Limb (tissue), 2 donors: ENCODE results near the gene MTG2.

Source experiments
- DNase-seq, 2 donors: peaks; one replicate each; pipeline ENCODE4 v3.0.0-alpha.2; 2016; ENCODE audit errors: extremely low spot score in 2 of 2

MTG2 gene

DNA sequence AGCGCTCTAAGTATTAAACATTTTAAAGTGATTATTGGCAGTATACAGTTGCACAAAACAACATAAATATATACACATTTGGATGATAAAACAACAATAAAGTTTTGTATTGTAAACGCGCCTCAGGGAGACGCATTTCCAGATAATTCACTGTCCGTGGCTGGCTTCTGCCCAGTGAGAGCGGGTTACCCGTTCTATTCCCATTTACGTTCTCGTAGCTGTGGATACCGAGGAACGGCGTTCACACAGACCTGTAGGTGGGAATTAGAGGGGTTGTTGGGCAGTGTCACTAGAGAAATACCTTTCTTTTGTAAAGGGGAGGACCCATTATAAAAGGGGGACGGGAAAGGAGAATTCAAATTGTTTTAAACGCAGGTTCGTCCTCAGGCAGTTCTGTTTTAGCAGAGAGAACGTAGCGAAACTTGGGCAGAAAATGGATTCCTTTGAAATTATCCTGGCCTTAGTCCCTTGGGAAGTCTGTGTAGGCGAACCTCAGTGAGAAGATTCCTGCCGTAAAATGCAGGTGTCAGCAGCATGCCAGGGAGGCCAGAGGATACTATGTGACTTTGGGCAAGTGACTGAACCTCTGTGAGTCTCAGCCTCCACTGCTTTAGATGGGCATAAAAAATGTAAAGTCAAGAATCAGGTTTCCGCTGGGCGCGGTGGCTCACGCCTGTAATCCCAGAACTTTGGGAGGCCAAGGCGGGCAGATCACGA is 756 bp downstream of the MTG2 start:
- no peak for DNase-seq

DNA sequence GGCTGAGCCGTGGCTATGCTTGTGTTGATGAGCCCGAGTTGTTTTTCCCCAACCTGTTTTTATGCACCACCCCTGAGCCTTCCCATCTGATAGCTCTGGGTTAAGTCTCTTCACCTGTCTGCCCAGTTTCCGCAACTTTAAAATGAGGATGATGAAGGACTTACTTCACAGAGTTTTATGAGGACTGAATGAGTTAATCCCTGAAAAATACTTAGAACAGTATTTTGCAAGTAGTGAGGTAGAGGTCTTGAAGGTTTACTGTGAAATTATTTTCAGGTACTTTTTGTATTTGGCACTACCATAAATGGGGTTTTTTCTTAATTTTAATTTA is 3.2 kb downstream of the MTG2 start:
- no peak for DNase-seq

DNA sequence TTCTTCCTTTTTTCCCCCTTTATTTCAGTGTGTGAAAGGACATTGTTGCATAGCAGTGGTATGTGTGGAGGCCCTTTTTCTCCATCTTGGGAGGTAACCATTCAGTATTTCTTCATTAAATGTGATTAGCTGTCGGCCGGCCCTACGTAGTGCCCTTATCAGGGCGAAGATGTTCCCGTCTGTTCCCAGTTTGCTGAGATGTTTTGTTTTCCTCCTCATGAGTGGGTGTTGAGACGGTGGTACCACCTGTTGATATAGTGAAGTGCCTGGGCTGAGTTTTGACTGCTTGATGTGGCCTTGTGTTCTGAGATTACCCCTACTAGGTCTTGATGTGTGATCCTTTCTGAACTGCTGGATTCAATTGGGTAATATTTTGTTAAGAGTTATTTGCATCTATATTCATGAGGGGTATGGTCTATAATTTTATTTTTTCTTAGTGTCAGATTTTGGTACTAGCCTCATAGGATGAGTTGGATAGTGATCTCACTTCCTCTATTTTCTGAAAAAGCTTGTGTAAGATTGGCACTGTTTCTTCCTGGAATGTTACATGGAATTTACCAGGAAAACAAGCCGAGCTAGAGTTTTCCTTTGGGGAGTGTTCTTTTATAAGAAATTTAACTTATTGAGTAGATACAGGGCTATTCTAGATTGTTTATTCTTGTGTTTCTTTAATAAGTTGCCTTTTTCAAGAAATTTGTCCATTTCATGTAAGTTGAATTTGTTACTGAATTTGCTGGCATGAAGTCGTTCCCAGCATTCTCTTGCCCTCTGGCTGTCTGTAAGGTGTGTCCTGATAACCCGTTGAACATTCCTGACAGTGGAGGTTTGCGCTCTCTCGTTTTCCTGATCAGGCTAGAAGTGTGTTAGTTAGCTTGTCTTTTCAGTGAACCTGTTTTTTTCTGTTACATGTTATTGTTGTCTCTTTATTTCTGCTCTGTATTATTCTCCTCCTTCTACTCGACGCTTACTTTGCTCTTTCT is 4.3 kb downstream of the MTG2 start:
- DNase-seq: no peak

DNA sequence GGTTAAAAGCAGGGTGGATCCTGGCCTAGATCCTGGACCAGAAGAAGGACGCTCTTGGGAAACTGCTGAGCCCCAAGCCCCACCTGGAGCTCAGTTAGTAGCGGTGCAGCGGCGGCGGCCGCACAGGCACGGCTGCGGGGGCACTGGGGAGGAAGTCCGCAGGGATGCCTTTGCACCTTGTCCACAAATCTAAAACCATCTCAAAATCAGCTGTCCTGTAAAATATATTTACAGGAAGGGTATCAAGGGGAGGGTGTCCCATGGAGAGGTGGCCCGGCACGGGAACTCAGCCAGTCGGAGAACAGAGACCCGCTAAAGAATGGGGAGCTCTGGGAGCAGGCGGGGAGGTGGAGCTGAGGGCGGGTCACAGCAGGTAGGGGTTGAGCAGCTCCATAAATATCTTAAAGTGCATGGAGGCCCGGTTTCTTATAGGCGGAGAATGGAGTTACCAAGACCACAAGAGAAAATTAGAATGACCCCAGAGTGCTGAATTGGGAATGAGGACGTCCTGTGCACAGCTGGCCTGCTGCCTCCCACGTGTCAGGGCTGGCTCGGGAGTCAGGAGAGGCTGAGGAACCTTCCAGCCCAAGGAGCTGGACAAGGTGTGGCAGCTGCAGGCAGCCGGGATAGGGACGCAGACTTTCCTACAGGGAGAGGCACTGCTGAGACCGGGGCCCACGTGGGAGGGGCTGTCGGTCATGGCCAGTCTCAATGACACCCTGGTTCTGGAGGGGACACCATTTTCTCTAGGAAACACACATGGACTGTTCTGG is 8.0 kb downstream of the MTG2 start:
- no peak for DNase-seq

DNA sequence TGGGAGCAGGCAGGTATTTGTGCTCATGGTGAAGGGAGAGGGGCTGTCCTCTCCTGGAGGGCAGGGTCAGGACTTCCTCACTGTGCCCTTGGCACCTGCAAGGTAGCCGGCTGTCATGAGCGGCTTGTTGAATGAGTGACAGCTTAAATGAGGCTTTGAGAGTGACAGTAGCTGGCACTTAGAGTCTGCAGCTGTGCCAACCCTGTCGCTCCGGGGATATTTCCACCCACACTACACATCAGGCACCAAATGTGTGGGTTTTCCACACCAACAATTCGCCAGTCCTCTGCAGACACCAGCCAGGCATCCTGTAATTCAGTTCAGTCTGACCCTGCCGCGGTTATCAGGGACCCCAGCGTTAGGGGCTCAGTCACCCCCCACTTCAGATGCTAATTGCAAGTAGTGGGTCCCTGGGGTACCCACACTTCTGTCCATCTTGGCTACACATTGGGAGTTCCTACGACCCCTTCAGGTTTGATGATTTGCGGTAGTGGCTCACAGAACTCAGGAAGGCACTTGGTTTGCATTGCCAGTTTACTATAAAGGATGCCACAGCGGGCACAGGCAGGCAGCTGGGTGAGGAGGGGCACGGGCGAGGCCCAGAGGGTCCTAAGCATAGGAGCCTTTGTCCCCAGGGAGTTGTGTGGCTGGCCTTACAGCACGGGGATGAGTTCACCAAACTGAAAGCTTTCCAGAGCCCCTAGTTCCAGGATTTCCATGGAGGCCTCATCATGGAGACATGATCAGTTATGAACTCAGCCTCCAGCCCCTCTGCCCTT is 9.1 kb downstream of the MTG2 start:
- no peak for DNase-seq

DNA sequence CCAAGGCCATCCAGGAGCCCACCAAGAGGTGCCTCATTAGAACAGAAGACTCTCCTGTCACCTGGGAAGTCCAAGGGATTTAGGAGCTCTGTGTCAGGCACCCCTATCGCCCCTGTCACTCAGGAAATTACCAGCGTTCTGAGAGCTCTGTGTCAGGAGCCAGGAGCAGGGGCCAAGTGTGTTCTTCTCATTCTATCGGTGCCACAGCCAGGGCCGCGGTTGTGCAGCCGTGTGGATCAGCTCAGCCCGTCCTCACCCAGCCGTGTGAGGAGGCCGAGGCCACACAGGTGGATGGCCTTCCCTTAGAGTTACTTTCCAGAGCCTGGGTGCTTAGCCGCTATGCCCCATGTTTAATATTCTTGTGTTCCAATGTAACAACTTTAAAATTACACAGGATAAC is 9.8 kb downstream of the MTG2 start:
- no peak for DNase-seq

DNA sequence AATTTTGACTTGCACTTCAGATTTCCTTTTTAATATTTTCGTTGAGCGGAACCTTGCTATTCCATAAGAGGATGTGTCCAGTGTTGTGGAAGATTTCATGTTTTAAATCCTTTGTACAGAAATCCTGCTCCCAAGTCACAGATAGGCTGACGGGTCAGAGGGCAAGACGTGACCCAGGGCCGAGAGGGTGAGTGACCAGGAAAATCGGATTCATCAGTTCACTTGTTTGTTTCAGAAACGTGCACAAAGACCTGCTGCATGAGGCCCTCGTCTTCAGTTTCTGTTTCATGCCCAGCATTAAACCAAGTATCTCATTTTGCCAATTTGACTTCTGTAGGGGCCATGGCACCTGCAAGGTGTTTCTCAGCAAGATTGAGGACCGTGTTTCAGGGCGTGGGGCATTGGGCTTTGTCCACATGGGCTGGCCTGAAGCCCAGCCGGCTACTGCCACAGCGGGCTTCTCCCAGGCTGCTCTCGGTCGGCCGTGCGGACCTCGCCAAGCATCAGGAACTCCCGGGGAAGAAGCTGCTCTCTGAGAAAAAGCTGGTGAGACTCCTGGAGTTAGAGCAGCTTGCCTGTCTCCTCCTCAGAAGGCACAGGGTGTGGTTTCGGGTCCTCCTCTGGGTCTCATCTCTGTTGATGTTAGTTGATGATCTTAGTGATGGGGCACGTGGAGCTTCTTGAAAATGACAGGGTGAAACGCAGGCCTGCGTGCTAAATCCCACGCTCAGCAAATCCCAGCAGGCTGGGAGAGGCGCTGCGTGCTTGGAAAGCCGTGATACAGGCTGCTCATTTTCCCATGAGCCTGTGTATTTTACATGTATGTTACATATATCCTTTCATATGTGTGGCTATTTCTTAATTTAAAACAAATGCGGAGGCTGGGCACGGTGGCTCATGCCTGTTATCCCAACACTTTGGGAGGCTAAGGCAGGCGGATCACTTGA is 10.5 kb downstream of the MTG2 start:
- DNase-seq: no peak

DNA sequence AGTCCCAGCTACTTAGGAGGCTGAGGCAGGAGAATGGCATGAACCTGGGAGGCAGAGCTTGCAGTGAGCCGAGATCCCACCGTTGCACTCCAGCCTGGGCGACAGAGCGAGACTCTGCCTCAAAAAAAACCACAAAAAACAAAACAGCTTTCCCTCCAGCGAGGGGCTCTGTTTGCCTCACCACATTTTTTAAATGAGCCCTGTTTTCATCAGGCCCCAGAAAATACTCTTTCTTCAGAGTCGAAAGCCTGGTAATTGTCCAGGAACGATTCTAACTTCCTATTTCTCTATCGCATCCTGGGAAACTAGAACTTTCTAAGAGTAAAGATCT is 12.2 kb downstream of the MTG2 start:
- no peak for DNase-seq

DNA sequence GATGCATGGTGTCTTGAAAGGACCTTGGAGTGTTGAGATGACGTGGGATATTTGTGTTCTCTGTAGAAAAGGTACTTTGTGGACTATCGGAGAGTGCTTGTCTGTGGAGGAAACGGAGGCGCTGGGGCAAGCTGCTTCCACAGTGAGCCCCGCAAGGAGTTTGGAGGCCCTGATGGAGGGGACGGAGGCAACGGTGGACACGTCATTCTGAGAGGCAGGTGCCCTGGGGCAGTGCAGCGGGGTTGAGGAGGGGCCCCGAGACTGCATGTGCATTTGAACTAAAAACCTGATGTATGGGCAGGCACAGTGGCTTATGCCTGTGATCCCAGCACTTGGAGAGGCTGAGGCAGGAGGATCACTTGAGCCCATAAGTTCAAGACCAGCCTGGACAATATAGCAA is 12.9 kb downstream of the MTG2 start:
- DNase-seq: no peak

DNA sequence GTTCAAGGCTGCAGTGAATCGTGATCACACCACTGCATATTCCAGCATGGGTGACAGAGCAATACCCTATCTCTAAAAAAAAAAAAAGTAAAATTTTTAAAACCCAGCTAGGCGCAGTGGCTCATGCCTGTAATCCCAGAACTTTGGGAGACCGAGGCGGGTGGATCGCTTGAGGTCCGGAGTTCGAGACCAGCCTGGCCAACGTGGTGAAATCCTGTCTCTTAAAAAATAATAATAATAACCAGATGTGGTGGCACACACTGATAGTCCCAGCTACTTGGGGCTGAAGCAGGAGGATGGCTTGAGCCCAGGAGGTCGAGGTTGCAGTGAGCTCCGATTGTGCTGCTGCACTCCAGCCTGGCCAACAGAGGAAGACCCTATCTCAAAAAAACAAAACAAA is 13.5 kb downstream of the MTG2 start:
- no peak for DNase-seq

DNA sequence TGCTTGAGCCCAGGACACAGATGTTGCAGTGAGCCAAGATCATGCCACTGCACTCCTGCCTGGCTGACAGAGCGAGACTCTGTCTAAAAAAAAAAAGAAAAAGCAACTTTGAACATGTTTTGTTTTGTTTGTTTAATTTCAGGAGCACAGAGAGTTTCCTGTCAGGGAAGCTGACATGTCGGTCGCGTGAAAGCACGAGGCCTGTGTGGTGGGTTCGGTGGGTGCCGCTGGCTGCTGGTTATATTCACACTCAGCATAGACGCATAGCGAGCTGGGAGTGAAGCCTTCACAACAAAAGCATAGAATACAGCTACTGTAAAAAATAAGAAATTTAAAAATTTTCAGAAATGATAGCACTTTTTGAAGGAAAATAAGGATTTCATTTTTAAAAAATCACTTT is 14.5 kb downstream of the MTG2 start:
- no peak for DNase-seq

DNA sequence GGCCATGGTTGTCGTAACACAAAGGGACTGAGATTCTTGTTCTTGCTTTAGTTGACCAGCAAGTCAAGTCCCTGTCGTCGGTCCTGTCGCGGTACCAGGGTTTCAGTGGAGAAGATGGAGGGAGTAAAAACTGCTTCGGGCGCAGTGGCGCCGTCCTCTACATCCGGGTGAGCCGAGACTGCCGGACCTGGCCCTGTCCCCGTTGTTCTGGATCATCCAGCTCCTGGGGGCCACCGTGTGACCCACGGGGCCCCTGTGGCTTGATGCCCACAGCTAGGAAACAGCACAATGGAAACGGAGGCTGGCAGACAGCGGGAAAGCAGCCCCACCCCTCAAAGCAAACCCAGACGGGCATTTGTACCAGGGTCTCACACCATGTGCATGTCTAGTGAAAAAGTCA is 15.0 kb downstream of the MTG2 start:
- no peak for DNase-seq

DNA sequence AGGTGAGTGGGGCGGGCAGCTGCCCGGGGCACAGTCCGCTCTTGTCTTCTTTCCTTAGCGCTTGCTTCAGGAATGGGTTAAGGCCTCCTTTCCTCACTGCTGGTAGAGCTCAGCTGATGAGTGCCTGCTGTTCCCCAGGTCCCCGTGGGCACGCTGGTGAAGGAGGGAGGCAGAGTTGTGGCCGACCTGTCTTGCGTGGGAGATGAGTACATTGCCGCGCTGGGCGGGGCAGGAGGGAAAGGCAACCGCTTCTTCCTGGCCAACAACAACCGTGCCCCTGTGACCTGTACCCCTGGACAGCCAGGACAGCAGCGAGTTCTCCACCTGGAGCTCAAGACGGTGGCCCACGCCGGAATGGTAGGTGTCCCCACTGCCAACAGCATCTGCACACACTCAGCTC is 15.7 kb downstream of the MTG2 start:
- no peak for DNase-seq

DNA sequence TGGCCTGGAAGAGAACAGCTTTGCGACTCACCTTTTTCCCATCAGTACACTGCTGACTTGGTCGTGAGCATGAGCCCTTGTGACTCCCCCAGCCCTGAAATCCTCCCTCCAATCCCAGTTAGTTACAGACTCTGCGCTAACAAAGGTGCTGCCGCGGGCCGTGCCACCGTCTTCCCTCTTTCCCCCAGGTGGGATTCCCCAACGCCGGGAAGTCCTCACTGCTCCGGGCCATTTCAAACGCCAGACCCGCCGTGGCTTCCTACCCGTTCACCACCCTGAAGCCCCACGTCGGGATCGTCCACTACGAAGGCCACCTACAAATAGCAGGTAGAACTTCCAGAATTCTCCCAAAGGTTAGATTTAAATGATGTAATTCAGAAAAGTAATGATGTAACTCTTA is 16.1 kb downstream of the MTG2 start:
- no peak for DNase-seq

DNA sequence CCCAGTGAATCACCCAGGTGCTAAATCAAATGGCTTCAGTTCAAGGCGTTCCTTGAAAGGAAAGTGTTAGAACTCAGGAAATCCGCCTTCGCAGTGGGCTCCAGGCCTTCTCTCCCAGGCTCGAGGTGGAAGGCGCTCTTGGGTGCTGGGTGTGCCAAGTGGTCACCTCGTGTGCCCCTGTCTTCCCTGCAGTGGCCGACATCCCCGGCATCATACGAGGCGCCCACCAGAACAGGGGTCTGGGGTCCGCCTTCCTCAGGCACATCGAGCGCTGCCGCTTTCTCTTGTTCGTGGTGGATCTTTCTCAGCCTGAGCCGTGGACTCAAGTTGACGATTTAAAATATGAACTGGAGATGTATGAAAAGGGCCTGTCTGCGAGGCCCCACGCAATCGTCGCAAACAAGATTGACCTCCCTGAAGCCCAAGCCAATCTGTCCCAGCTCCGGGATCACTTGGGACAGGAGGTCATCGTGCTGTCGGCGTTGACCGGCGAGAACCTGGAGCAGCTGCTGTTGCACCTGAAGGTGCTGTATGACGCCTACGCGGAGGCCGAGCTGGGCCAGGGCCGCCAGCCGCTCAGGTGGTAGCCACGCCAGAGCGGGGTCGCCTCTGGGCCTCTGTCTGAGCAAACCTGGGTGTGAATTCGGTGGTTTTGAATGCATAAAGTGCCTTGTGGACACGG is 17.8 kb downstream of the MTG2 start:
- DNase-seq: no peak

DNA sequence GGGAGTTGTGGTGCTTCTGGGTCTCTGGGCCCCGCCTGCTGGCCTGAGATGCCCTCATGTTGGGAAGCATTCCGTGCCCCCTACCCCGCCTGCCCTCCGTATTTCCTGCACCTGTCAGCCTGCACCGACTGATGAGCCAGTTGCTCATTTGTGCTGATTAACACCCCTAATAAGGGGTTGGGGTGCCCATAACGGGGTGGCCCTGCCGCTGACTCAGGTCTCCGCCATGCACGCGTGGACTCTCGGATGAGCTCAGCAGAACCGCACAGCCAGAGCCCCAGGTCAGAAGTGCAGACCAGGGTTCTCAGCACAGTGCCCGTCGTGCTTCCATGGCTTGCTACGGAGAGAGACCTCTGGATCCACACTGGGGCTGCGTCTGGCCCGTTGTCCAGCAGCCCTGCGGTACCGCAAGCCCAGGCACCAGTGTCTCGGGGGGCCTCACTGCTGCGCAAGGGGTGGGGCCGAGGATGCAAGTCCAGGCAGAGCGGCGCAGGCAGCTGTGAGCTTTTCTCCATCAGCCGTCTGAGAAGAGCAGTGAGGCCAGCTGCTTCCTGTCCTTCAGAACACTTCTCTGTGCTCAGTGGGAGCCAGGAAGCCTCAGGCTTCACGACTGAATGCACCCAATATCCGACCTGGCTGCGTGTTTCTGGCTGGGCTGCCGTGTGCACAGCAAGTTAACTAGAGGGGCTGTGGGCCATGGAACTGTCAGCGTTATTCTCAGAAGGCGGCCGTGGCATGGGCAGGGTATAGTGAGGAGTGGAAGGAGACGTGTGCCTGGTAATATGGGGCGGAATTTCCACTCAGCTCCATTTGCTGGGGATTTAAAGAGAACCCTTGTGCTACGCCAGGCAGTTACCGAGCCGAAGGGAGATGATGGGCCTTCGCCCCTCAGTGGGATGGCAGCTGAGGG is 18.6 kb downstream of the MTG2 start:
- DNase-seq: no peak

DNA sequence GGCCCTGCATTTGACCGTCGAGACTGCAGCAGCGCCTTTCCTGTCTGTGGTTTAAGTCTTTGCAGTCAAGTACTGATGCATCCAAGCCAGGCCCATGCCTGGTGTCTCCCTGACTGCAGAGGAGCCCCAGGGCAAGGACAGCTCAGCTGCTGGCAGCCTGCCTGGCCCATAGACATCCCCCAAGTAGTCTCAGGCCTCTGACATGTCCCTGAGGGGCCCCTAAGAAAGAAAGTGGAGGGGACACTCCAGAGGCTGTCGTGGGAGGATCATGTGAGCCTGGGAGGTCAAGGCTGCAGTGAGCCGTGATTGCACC is 19.2 kb downstream of the MTG2 start:
- DNase-seq: no peak

DNA sequence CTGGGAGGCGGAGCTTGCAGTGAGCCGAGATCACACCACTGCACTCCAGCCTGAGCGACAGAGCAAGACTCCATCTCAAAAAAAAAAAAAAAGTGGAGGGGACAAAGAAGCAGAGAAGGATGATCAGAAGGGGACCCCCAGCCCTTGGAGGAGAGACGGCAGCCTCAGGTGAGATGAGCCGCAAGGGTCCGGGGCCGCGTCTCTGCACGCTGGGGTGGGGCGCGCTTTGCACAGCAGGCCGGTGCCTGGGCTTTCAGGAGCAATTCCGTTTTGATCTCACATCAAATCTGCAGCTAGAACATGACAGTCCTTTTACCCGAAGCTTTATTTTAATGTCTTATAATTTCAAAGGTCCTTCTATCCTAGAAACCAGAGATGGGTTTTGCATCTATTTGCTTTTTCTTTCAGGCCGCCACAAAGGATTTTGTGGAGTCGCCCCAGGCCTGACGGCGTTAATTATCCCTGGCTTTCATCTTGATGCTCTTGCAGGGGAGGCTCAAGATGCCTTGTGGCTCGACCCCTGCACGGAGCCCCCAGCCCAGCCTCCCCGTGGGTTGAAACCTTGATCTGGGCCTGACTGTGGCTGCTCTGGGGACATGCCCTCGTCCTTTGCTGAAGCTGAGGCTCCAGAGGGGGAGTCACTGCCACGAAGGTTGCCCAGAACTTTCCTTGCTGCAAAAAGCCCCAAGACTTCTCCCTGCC is 20.0 kb downstream of the MTG2 start:
- DNase-seq: no peak
